ENCODE measurements around the gene SMARCA5. TPM values are rescaled to one million over a fixed set of nuclear protein-coding genes. Genes with fewer than 3 reads are reported as not detected.
"Not testable (repeated sequence)": the region's sequence is repeated elsewhere in the genome, so short reads cannot be mapped to it uniquely, and the experiment has no call there.

SMARCA5 gene, protein sequence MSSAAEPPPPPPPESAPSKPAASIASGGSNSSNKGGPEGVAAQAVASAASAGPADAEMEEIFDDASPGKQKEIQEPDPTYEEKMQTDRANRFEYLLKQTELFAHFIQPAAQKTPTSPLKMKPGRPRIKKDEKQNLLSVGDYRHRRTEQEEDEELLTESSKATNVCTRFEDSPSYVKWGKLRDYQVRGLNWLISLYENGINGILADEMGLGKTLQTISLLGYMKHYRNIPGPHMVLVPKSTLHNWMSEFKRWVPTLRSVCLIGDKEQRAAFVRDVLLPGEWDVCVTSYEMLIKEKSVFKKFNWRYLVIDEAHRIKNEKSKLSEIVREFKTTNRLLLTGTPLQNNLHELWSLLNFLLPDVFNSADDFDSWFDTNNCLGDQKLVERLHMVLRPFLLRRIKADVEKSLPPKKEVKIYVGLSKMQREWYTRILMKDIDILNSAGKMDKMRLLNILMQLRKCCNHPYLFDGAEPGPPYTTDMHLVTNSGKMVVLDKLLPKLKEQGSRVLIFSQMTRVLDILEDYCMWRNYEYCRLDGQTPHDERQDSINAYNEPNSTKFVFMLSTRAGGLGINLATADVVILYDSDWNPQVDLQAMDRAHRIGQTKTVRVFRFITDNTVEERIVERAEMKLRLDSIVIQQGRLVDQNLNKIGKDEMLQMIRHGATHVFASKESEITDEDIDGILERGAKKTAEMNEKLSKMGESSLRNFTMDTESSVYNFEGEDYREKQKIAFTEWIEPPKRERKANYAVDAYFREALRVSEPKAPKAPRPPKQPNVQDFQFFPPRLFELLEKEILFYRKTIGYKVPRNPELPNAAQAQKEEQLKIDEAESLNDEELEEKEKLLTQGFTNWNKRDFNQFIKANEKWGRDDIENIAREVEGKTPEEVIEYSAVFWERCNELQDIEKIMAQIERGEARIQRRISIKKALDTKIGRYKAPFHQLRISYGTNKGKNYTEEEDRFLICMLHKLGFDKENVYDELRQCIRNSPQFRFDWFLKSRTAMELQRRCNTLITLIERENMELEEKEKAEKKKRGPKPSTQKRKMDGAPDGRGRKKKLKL
- total RNA-seq, result 42.7 and 43.9 TPM in 2 replicates

DNA sequence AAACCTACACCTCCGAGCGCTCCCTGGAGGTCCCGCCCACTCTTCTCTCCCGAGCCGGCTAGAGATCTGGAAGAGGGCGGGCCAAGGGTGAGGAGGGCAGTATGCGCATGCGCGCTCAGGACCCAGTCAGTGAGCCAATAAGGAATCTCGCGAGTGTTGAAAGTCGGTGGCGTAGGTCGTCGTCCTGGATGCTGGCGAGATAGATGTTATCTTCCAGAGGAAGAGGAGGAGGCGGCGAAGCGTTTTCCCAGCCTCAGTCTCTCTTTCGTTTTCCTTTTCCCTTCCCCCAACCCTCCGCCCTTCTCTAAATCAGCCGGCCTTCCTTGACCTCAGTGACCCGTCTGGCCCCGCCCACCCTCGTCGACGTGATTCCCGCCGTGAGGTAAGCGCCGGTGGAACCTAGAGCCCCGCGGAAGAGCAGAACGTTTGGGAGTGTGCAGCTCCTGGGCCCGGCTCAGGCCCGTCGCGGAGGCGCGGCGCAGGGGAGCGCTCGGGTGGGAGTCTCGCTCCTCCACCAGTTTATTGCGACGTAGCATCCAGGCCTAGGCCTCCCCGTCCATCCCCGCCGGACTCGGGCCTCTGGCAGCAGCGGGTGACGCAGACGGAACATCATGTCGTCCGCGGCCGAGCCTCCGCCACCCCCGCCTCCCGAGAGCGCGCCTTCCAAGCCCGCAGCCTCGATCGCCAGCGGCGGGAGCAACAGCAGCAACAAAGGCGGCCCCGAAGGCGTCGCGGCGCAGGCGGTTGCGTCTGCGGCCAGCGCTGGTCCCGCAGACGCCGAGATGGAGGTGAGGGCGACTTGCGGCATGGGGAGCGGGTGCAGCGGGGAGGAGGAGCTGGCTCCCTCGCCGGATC is at the start of gene SMARCA5:
TSS of gene SMARCA5 (plus strand) at position 389 of the 855 bp plus-strand sequence. CDS start at position 612, 223 bp downstream.
- intact Hi-C loops (cut with micrococcal nuclease), result loop anchor here (1.0 to 10.0 kb wide), 8 partner anchors 46 to 1667 kb away; partner anchors contain the start of genes ABCE1, ANAPC10, GAB1 and INPP4B

DNA sequence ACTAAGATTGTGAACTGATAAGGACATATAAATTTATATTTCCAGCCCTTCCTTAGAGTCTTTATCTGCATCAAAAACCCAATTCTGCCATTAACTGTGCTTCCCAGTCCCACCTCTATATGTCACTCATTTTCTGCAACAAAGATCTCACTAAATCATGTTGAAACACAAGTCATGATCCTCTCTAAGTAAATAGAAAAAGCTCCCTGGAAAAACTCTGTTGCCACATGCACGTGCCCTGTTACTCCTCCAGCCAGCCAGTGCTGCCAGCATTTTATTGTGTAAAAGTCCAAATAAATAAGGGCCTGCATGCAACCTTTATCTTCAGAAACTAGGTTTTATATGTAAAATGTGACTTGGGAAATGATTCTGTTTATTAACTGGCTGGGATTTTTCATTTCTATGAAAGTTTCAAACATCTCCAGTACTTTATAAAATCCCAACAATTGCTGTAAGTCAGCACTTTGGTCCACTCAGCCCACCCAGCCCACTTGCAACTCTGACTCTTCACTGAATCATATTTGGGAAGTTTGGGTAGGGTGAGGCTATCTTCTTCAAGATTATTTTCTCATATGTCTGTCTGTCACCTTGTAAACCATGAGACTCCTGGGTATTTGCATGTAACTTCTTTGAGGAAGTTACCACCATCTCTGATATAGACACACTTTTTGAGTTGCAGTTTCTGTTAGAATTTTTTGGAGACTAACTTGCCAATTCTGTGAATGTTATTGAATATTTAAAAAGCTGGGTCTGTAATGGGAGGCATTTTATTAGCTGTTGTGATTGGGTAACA is 40.0 kb upstream of the SMARCA5 start:
- intact Hi-C loops (cut with micrococcal nuclease), result no loop called here

DNA sequence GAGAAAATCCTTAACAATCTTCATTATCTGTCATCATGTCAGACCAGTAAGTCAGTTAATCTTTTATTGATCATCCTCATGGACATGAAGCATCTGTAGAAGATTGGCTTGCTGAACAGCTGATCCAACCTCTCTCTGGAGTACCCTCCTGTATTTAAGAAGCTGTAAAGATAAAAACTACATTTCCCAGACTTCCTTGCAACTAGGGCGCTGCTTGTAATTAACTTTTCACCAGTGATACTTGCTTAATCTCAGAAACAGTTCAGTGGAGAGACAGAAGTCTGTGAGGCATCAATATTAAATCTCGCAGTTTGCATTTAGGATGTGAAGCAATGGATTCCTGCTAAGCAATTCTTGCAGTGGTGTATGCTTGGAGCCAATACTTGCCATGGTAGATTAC is 36.0 kb upstream of the SMARCA5 start:
- intact Hi-C loops (cut with micrococcal nuclease), result no loop called here

DNA sequence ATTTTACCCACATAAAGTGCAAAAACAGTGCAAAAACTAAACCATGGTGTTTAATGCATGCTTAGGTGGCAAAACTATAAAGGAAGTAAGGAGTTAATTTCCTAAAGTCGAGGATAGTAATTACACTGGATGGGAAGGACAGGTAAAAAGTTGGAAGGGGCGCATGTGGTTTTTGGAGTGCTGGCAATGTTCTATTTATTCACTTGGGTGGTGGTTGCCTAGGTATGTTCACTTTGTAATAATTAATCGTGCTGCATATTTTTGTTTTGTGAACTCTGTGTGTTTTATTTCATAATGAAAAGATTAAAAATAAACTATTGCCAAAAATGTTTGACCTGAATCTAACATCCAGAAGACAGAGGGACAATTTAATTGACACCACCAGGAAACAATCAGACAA is 32.1 kb upstream of the SMARCA5 start:
- intact Hi-C loops (cut with micrococcal nuclease), result no loop called here

DNA sequence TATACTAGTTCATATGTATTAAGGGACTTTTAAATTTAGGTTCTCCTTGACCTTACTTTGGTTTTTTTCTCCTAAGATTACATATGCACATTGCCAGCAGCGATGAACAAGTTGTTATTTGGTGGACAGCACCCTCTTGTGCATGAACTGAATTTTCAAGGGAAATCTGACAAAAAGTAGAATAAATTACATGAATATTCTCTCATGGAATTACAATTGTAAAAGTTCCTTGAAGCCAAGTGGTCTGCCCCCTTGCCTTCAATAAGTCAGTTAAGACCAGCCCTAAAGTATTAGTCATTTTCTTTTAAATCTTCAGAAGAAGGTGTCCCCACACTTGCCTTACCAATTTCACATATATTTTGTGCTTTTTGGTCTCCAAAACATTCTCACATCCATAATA is 30.7 kb upstream of the SMARCA5 start:
- intact Hi-C loops (cut with micrococcal nuclease), result no loop called here

DNA sequence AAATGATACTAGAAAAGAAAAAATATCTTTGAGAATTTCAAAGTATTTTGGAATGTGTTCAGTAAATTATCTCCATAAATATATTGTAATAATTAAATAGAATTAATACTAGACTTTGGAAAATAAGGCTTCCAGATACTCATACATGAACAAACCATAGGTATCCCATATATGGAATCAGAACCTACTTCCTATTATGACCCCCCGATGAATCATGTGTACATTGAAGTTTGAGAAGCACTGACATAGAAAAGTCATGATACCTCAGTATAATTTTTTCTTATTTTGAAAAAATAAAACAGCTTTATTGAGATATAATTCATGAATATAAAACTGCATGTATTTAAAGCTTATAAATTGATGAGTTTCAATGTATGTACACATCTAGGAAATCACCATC is 27.2 kb upstream of the SMARCA5 start:
- intact Hi-C loops (cut with micrococcal nuclease), result no loop called here

DNA sequence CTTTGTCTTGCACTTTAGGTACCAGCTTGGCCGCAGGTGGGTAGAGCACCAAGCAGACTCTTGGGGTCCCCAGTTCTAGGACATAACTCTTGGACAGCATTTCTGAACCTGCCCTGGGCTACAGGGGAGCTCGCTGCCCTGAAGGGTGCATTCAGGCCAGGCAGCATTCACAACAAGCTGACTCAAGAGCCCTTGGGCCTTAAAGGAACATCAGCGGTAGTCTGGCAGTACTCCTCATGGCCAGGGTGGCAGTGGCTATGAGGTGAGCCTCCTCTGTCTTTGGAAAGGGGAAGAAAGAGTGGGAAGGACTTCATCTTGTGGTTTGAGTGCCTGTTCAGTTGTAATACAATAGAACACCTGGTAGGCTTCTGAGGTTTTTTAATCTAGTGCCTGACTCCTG is 24.8 kb upstream of the SMARCA5 start:
- intact Hi-C loops (cut with micrococcal nuclease), result no loop called here

DNA sequence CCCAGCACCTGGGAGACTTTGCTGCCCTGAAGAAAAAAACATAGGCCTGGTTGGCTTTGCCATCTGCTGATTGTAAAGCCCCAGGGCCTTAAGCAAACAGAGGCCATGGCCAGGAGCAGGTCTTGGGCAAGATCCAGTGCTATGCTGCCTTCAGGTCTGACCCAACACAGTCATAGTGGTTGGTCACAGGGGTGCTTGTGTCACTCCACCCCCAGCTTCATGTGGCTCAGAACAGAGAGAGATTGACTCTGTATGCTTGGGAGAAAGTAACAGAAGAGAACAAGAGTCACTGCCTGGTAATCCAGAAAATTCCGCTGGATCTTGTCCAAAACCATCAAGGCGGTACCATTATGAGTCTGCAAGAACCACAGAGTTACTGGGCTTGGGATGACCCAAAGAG is 24.4 kb upstream of the SMARCA5 start:
- intact Hi-C loops (cut with micrococcal nuclease), result no loop called here

DNA sequence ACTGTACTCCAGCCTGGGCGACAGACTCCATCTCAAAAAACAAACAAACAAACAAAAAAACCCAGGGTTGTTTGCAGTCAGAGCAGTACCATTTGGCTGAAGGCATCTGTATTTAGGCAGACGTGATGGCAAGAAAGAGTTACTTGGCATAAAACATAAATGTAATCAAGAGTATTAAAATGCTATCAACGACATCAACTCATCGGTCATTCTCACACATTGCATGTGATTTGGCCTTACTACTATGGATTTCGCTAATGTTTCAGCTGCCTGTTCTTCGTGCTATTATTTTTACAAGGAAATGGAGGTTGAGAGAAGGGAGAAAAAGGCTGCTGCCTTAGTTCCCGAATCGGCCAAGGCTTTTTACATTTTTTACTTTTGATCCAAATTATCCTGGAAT is 15.5 kb upstream of the SMARCA5 start:
- intact Hi-C loops (cut with micrococcal nuclease), result no loop called here

DNA sequence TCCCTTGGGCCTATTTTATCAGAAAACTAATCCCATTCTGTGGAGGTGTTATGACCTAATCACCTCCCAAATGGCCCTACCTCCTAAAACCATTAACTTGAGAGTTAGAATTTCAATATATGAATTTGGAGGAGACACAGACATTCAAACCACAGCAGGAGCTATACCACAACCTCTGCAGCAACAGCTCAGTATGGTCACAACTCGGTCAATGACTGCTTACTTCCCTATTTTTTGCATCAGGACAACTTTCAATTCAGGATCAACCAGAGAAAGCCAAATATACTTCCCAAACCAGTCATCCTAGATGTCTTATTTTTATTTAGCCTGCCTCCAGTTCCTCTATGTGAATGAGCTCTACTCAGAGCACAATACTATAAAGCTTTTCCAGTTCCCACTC is 11.3 kb upstream of the SMARCA5 start:
- intact Hi-C loops (cut with micrococcal nuclease), result no loop called here

DNA sequence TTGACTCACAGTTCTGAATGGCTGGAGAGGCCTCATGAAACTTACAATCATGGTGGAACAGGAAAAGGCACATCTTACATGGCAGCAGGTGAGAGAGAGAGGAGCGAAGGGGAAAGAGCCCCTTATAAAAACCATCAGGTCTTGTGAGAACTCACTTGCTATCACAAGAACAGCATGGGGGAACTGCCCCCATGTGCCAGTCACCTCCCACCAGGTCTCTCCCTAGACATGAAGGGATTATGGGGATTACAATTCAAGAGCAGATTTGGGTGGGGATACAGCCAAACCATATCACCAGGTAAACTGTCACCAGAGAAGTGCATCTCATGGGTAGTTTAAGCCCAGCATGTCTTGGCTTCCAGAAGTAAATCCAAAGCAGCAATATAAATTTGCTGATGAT is 7.5 kb upstream of the SMARCA5 start:
- intact Hi-C loops (cut with micrococcal nuclease), result no loop called here

DNA sequence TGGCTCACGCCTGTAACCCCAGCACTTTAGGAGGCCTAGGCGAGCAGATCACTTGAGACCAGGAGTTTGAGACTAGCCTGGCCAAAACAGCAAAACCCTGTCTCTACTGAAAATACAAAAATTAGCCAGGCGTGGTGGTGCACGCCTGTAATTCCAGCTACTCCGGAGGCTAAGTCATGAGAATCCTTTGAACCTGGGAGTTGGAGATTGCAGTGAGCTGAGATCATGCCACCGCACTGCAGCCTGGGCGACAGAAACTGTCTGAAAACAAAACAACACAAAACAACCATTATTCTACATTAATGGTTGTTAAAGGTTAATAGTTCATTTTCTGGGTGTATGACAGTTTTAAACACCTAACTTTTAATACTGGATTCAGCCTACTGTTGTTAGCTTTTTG is 1.6 kb upstream of the SMARCA5 start:
- intact Hi-C loops (cut with micrococcal nuclease), result loop anchor here (2.0 to 10.0 kb wide), 3 partner anchors 817 to 1587 kb away; partner anchors contain the start of genes ABCE1 and ANAPC10

DNA sequence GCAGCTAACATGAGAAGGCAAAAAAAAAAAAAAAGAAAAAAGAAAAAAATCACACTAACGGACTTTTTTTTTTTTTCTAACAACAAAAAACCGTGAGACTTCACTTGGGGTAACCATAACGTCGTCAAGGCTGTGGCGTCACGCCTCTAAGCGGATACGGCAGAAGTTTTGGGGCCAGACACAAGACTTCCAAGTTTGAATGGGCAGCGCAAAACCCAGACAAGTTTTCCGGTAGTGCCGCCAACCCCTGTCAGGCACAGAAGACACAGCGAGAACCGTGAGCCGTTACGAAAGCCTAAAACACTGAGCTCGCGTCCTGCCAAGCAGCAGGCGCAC is 556 bp upstream of the SMARCA5 start:
- intact Hi-C loops (cut with micrococcal nuclease), result loop anchor here (1.0 to 10.0 kb wide), 8 partner anchors 46 to 1667 kb away; partner anchors contain the start of genes ABCE1, ANAPC10, GAB1 and INPP4B

DNA sequence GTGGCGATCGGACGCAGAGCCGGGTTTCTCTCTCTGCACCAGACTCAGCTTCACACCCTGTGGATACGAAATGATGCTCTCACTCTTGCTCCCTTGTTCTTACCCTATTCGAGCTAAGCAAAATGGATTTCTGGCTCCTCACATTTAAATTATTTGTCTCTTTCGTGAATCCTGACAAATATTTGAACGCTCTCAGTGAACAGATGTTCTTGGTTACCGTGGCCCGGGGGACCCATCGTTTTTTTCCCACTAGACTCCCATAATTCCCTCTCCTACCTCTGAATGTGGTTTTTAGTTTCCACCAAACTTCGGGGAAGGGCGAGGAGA is 630 bp downstream of the SMARCA5 start:
- intact Hi-C loops (cut with micrococcal nuclease), result loop anchor here (5.0 to 10.0 kb wide), 2 partner anchors 819 to 1097 kb away; no protein-coding TSS in a partner anchor

DNA sequence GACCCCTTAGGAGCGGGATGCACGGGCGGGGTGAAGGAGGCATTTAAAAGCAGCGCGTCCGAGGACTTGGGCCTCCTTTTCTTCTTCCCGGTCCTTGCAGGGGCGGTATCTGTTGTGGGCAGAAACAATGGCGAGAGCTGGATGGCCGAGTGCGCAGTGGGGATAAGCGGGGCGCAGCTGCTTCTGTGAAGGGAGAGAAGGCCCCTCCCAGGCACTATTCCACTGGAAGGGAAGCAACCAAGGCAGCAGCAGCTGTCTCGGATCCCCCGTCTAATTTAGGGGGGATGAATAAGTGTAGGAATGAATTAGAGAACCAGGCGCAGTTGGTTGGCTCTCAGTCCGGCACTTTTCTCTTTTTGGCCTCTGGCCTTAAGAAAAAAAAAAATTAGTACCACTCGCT is 995 bp downstream of the SMARCA5 start:
- intact Hi-C loops (cut with micrococcal nuclease), result loop anchor here (5.0 to 10.0 kb wide), 2 partner anchors 820 to 1097 kb away; no protein-coding TSS in a partner anchor

DNA sequence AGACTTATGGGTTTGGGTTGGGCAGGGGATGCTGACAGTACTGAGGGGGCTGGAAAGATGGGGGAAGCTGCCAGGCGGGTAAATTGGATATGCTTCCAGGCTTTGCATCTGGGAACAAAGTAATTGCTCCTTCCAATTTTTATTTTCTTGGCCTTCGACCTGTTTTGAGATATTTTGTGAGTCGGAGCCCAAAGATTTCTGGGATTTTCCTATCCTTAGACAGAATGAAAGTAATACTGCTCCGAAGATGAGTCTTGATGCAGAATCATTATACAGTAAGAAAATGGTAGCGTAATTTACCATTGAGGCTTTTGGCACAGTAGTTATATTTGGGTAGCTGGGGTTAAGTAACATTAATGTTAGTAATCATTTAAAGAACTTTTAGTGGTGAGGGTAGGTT is 1.4 kb downstream of the SMARCA5 start:
- intact Hi-C loops (cut with micrococcal nuclease), result loop anchor here (5.0 to 10.0 kb wide), 2 partner anchors 820 to 1098 kb away; no protein-coding TSS in a partner anchor

DNA sequence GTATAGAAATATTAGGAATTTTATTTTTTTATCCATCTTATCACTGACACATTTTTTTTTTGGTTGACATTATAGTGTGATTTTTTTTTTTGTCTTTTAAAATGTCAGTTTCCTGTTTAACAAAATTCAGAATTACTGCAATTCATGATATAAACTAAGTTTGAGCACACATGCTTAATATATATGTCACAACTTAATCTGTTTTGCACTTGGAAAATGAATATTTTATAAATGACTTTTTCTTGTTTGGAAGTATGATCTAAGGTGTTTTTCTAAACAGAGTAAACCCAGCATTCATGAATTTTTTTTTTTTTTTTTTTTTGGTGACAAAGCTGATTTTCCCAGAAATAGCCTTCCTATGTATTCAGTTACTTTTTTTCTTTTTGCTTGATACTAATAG is 2.4 kb downstream of the SMARCA5 start:
- intact Hi-C loops (cut with micrococcal nuclease), result loop anchor here (10.0 kb wide), 1 partner anchor 821 kb away; no protein-coding TSS in a partner anchor

DNA sequence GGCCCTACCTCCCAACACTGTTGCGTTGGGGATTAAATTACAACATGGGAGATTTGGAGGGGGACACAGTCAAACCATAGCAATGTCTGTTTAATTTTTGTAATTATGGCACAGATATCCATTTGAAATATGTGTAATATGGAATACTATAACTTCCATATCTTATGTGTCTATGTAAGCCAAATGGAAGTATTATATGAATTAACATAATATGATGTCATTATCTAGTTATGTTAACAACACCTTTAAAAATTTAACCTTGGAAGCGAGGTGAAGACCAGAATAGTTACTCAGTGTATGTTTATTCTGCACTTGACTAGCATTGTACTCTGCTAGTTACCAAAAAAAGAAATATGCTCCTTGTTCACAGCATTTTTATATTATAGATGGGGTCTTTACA is 4.3 kb downstream of the SMARCA5 start:
- intact Hi-C loops (cut with micrococcal nuclease), result loop anchor here (10.0 kb wide), 1 partner anchor 823 kb away; no protein-coding TSS in a partner anchor

DNA sequence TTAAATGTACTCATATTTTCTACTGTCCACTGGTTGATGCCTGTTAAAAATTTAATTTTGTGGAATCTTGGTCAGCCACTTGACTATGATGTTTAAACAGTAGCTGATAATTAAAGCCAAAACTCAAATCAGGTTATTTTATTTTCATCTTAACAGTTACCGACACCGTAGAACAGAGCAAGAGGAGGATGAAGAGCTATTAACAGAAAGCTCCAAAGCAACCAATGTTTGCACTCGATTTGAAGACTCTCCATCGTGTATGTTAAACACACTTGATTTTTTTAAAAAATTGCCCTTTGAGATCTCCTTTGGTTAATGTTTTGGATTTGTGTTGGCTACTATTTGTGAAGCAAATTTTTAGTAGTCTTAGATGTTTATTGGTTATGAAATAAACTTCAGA is 10.7 kb downstream of the SMARCA5 start:
- intact Hi-C loops (cut with micrococcal nuclease), result no loop called here

DNA sequence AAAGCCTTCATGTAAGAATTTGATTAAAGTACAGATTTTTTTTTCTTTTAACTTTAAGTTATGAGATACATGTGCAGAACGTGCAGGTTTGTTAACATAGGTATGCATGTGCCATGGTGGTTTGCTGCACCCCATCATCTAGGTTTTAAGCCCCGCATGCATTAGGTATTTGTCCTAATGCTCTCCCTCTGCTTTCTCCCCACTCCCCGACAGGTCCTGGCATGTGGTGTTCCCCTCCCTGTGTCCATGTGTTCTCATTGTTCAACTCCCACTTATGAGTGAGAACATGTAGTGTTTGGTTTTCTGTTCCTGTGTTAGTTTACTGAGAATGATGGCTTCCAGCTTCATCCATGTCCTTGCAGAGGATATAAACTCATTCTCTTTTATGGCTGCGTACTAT is 14.5 kb downstream of the SMARCA5 start:
- intact Hi-C loops (cut with micrococcal nuclease), result not testable (repeated sequence)
